Tongue (tissue), 2 donors: Measurements from ENCODE around the gene ADGRD2. TPM values are rescaled to one million over a fixed set of nuclear protein-coding genes. Genes with fewer than 3 reads are reported as not detected.
A peak's percentile ranks its signal among the peaks of the same experiment; 100 is the strongest.
"Not testable (repeated sequence)": the region's sequence is repeated elsewhere in the genome, so short reads cannot be mapped to it uniquely, and the experiment has no call there.

Source experiments
- DNase-seq: peaks from one replicate; pipeline ENCODE4 v3.0.0-alpha.2; 2015
- total RNA-seq: library from RNA; depleted of rRNA; stranded (reverse); fragments of >200 nt; gene quantifications from one replicate; pipeline ENCODE4 v1.2.3, GENCODE V29; 2014

ADGRD2 gene, protein sequence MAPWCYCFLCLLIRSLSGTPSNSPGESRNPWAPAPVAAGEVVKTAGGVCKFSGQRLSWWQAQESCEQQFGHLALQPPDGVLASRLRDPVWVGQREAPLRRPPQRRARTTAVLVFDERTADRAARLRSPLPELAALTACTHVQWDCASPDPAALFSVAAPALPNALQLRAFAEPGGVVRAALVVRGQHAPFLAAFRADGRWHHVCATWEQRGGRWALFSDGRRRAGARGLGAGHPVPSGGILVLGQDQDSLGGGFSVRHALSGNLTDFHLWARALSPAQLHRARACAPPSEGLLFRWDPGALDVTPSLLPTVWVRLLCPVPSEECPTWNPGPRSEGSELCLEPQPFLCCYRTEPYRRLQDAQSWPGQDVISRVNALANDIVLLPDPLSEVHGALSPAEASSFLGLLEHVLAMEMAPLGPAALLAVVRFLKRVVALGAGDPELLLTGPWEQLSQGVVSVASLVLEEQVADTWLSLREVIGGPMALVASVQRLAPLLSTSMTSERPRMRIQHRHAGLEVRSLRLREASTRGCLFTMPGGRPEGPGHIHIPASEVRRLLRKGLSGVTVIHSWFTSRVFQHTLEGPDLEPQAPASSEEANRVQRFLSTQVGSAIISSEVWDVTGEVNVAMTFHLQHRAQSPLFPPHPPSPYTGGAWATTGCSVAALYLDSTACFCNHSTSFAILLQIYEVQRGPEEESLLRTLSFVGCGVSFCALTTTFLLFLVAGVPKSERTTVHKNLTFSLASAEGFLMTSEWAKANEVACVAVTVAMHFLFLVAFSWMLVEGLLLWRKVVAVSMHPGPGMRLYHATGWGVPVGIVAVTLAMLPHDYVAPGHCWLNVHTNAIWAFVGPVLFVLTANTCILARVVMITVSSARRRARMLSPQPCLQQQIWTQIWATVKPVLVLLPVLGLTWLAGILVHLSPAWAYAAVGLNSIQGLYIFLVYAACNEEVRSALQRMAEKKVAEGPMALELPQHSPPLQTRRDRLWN
- not detected for total RNA-seq

DNA sequence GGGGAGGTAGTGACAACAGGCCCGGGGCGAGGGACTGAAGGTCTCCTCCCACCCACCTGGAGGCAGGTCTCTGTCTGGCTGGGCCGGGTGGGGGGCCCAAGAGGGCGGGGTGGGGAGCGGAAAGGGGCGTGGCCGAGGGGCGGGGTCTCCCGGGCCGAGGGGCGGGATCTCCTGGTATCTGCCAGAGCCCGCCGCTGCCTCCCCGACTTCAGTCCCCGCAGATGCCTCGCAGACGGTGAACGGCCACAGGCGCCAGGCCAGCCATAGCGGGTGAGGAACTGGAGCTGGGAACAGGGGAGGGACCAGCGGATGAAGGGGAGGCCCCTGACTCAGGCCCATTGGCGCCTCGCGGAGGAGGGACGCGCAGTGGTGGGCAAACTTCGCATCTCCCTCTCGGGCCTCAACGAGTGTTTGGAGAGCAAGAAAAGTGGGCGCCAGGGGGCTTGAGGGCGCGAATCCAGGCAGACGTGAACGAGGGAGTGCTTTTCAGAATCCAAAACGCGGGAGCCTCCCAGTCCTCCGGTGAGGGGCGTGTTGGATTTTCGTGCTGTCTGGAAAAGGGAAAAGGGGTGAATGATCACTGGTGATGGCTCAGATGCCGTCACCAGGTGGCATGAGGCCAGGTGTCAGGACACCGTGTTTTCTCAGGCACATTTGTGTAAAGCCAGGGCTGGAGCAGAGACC lies at the start of gene ADGRD2:
ADGRD2 (plus strand) TSS at position 211 of the 684 bp plus-strand sequence. CDS start 1,216 bp downstream, outside the sequence.
- peak; percentile 56 for DNase-seq

DNA sequence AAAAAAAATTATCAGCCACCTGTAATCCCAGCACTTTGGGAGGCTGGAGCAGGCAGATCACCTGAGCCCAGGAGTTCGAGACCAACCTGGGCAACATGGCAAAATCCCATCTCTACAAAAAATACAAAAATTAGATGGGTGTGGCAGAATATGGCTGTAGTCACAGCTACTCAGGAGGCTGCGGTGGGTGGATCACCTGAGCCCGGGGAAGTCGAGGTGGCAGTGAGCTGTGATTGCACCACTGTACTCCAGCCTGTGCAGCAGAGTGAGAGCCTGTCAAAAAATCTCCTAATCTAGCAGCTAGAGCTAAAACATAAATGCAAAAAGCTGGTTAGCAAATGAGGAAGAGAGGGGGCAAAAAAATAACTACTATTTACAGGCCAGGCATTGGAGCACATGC lies 47.0 kb upstream of the ADGRD2 start:
- no peak for DNase-seq

DNA sequence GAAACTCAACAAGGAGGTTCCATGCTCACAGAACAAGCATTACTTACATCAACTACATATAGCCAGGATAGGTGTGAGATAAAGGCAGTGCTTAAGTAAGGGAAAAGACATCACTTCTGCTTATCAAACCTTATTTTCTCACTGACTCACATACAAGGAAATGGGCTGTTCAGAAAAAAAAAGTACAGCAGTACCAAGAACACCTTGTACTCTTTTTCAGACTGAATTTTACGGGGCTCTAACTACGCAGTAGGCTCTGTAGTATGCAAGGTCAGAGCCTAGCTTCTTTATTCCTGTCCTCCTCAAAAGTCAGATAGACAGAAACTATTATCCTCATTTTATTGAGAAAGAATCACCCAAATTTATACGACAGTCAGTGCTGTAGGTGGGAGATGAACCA lies 40.8 kb upstream of the ADGRD2 start:
- DNase-seq: no peak

DNA sequence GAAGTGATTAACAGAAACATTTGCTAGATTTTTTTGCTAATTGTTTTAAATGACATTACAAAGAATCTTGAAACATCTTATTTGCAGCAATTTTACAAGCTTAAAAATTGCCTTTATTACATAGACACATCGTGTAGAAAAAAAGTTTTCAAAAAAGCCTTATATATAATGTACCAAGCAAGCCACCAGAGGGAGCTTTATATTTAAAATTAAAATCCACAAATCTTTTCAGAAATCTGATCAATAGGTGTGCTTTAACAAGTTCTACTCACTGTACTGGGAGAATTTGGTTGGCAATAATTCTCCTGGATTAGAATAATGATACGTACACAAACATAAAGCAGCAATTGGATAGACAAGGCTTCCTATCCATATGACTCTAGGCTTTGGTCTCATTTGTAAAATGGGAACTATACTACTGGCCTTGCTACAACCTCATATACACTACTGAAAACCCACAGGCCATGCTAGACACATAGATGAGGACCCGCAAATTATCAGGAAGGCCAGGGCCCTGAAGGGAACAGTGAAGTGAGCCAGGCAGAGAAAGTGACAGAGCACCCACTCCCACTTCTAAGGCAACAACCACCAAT lies 39.8 kb upstream of the ADGRD2 start:
- no peak for DNase-seq

DNA sequence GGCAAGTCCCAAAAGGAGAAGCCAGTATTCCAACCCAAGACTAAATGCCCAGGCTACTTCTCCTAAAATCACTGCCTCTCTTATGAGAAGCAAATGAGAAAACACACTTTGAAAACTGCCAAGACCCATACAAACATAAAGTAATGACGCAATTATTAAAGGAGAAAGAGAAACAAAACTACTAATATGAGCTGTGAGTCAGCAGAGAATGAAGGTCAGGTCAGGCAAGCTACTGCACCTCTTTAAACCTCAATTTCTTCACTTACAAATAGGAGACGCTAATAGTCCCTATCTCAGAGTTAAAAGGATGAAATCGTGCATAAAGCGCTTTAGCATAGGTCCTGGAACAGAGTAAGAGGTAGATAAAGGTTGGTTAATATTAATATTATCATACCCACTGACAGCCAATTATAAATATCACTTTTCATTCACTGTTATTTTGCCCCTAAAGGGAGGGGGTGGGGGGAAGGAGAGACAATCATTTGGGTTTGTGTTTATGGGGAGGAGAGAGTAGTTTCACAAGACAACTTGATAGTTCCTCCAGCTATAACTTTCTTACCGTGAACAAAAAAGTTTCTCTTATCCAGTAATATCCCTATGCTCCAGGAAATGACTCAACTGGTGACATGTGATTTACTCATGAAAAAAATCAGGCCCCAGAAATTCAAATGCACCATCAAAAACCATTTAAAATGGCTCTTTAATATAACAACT lies 38.6 kb upstream of the ADGRD2 start:
- no peak for DNase-seq

DNA sequence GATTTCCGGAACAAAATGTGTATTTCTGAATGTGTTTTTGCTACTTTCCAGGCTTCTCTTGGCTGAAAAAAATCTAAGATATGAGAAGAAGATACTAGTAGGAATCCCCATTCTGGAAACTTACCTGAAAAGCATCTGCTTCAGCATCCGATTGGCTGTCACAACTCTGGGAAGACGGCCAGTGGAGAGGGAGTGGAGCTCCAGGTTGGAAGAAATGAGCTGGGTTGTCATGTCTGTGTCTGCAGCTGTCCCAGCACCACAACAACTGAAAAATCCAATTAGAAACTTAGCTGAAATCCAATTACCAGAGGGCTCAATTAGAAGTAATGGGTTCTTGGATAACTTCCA lies 38.0 kb upstream of the ADGRD2 start:
- no peak for DNase-seq

DNA sequence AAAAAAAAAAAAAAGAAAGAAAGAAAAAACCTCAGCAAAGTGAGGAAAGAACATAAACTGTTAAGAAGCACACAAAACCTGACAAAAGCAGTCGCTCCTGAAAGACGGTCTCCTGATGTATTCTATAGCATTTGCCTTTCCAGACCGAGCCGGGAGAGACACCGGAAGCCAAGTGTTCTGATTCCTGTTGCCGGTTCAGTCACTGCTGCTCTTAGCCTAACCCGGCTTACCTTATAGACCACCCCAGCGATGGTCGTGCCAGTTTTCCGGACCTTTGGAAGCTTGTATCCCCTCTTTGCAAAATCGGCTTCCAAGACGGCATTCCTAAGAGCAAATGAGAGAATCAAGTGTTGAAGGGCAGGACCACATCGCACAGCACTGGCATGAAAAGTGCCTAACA lies 35.6 kb upstream of the ADGRD2 start:
- DNase-seq: no peak

DNA sequence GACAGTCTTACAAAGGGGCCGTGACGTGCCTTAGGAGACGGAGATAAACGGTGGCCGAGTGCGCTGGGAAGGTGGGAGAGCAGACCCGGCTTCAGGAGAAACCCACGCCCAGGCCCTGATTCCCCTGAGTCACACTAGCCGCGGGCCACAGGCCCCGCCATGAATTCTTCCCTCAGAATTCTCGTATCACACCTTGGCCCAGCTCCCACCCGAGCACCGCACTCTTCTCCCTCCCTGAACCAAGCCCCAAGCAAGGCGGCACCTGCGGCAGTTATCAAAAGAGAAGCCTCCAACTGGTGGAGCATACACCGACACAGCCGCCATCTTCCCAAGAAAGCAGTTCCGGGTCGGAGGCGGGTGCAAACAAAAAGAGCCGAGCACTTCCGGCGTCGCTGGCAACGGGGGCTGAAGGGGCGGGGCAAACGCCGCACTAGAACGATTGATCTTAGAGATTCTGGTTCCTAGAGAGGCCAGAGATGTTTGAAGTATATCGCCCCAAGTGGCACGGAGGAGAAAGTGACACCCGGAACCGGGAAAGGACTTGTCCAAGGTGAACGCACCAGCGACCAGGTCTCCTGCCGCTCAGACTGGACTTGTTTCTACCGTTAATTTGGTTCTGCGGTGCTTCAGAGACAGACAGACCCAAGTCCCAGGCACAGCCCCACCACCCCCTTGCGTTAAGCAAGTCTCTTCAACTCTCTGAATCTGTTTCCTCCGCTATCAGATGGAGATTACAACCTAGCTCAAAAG lies 35.0 kb upstream of the ADGRD2 start, which contains the start of gene PSMB7:
PSMB7 (minus strand) TSS at position 341 of the 750 bp plus-strand sequence; CDS start at position 324, 17 bp downstream.
- peak; percentile 99 for DNase-seq

DNA sequence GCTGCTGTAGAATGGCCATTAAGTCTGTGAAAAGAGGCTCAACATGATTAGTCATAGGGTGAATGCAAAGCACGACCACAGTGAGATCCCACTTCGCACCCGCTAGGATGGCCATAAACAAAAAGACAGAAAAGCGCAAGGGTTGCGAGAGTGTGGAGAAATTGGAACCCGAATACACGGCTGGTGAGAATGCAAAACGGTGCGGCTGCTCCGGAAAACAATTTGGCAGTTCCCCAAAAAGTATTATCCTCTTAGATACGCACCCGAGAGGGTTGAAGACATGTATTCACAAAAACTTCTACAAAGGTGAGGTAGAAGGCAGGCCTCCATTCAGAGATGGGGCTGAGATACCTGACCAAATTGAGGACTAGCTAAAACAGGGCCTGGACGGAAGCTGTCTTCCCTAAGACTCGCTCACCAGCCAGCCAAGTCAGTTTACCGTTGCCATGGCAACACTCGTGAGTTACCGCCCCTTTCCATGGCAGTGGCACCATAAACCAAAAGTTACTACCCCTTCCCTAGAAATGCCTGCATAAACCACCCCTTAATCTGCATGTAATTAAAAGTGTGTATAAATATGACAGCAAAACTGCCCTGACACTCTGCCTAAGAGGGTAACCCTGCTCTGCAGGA lies 34.3 kb upstream of the ADGRD2 start:
- DNase-seq: no peak

DNA sequence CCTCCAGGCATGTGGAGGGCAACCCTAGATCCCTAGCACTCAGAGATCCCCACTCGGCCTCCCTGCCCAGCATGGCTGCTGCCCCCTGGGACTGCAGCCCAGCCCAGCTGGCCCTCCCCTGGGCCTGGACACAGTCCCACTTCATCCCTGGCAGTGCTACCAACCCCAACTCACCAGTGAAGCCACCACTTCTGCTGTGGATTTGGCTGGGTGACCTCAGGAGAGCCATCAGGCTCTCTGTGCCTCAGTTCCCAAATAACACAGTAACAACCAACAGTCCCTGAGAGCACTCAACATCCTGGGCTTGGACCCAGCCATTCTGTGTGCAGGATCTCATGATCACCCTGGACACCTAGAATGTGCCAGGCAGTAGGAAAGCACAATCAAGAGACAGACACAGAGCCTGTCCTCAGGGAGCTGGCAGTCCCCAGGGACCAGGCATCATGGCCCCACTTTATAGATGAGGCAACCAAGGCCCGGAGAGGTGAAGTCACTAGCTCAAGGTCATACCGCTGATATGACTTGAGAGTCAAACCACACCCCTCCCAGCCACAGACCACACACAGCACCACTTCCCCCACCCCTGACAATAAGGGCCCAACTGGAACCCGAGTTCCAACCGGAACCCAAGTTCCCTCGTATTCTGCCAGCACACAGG lies 30.3 kb upstream of the ADGRD2 start:
- DNase-seq: no peak

DNA sequence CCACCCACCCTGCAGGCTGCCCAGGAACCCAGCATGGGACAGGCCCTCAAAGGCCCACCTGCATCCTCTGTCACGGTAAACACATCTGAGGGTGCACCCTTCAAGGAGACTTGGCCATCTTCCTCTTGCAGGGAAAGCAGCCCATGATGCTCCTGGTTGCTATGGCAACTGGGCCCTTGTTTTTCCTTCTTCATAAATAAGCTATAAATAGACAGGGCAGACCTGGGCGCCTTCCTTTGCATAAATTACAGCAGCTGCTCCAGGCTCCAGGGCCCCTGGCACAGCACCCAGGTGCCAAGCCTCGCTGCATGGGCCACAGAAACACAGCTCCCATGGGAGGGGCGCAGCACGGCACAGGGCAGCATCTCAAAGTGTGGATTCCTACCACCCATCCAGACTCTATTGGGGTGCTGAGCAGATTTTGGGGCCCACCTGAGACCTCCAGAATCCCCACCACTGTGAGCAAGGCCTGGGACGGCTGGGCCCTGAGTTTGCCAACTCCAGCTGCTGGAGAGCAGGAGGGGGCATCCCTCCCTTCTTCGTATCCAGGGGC lies 29.2 kb upstream of the ADGRD2 start:
- DNase-seq: no peak

DNA sequence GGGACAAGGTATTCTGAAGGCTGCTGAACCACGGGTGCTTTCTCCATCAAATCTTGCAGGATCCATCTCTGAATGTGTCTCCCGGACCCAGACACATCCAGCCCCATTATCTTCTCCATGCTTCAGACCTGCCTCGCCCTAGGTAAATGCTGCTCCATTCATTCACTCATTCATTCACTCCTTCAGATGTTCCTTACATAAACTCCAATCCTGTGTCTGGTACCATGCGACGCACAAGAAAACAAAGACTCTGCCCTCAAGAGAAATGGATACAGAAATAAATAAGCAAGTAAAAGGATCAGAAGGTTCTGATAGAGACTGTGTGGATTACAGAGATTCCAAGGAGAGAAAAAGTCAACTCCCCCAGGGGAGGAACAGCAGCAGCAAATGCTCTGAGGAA lies 27.1 kb upstream of the ADGRD2 start:
- DNase-seq: no peak

DNA sequence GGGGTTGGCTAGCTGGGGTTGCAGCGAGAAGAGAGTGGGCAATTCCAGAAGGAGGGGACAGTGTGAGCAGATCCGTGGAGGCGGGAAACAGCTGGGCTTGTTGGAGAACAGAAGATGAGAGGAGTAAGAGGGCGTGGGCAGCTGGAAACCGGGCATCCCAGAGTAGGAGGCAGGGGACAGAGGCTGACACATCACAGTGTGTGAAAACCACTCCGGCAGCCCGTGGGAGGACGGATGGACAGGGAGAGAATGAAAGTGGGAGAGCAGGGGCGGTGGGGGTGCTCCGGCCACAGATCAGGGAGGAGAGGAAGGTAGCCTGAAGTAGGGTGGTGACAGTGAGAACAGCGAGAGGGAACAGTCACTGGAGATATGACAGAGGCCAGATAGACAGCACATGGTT lies 26.7 kb upstream of the ADGRD2 start:
- DNase-seq: no peak

DNA sequence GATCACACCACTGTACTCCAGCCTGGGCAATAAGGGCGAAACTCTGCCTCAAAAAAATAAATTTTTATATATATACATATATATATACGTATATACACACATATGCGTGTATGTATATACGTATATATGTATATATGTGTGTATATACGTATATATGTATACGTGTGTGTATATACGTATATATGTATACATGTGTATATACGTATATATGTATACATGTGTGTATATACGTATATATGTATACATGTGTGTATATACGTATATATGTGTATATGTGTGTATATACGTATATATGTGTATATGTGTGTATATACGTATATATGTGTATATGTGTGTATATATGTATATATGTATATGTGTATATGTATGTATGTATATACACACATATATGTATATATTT lies 24.5 kb upstream of the ADGRD2 start:
- not testable (repeated sequence) for DNase-seq

DNA sequence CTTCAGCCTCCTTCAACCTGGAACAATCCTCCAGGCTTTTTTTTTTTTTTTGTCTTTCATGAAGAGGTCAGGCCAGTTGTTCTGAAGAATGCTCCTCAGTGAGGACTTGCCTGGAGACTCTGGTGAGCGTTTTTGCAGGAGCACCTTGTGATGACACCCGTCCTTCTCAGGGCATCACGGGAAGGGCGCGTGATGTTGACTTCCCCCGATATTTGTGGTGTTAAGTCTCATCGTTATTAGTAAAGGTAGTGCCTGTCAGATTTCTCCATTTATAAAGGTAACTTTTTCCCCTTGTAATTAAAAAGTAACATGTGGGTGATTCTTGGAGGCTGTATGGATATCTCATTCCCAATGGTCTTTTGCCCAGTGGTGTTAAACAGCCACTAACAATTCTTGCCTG lies 23.9 kb upstream of the ADGRD2 start:
- no peak for DNase-seq

DNA sequence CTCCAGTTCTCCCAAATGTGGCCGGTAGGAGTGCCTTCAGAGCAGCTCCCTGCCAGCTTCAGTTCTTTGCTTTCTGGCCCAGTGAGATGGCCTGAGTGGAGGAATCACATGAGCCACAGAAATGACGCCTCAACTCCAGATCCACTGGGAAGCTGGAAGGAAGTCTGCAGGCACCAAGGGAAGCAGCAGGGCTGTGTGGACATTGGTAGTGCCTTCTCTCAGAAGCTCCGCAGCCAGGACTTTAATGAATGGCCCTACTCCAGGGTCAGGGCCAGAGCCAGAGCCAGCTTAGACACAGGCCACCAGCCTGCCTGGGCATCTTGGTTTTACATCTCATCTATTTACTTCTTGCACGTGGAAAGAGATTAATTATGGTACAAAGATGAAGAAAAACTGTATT lies 23.0 kb upstream of the ADGRD2 start:
- no peak for DNase-seq

DNA sequence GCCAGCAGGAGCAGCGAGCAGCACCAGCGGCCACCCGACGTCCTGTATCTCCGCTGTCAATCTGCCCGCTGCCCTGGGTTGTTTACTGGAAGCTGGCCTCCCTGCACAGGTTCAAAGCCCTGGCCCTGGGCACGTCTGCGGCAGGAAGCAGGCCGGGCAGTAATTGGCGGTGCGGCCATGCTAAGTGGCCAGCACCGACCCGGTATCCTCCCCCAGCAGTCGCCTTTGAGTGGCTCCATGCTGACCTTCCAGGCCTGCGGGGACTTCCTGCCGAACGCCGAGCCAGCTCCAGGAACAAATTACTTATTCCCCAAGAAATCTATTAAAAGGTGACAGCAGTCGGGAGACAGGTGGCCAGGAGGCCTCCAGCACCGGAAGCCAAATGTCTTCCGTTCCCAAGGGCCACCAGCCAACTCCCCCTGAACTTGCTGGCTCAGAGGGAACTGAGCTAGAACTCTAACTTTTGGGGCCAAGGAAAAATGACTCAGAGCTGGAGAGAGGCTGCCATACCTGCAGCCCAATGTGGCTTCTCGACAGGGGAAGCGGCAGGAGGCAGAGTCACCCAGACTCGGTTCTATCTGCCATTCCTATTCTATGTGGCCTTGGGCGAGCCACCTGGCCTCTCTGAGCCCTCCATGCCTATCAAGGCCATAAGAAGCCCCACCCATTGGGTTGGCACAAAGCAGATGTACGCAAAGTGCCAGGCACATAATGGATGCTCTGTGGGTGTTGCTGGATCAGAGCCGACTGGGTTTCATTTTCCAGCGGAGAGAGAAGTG lies 21.3 kb upstream of the ADGRD2 start:
- DNase-seq: no peak

DNA sequence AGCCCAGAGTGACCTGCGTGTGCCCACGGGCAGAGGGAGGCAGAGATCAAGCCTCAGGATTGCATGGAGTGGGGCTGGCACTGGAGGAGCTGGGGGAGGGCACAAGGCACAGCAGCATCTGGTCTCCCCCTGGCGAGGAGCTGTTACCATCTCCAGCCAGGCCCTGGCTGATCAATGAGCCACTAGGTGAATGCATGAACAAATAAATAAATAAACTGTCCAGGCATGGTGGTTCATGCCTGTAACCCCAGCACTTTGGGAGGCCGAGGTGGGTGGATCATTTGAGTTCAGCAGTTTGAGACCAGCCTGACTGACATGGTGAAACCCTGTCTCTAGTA lies 20.8 kb upstream of the ADGRD2 start:
- no peak for DNase-seq

DNA sequence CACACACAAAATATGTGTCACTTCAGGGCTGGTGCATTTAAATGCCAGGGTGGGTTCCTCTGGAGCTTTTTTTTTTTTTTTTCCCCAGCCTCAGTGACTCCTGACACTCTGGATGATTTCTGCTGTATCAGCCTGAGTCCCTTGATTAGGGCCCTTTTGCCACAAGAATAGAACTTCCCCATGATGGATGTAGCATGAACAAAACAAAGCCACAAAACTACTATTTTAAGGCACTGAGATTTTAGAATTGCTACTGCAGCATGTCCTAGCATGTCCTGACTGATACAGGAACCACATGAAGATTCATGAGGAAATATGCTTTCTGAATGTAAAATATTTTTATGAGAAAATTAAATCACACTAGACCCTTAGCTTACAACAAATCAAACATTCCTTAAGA lies 13.9 kb upstream of the ADGRD2 start:
- DNase-seq: no peak
